ENCODE results near the gene PPP2R2B. TPM values are rescaled to one million over a fixed set of nuclear protein-coding genes. Genes with fewer than 3 reads are reported as not detected.

PPP2R2B gene
- total and polyA plus RNA-seq, 2 donors (not counting 1 experiment from before 2014, with no cell fraction given) = 0.67 to 1.5 TPM

DNA sequence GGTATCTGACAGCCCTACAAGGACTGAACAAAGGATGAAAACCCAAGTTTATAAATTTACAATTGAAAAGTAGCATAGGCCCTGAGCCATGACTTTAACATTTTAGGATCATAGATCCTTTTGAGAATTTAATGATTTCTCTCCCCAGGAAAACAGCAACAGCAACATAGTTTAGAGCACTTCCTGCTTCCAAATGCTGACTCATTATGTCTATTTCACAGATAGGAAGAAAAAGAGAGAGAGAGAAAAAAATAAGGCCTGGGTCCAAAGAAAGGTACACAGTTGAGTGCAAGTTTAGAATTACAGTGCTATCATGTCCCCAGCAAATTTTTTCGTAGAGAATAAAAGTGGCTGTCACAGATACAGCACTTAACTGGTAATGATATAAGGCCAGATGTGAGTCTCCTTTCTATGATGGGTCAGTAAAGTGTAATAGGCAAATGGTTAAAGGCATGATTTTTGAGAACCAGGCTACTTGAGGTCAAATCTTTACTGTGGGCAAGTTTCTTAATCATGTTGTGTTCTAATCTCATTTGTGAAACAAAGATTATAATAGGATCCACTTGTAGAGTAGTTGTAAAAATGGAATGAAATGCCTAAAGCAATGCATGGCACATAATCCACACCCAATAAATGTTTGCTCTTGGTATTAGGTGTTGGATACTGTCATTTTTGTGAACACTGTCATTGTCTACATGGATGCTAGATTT is 12.3 kb upstream of the PPP2R2B start:
- DNase-seq (ENCODE audit: low read depth in 2 of 2) = peak in 1 of 2 donors; percentile 52
- Histone ChIP-seq H3K36me3 (ENCODE audit: control insufficient read depth, insufficient read depth, low read length) (no peaks in the 10 kb centered on the region), H3K4me3 (replicated peaks in 1 of 4; ENCODE audit: control extremely low read depth in 1 of 4, insufficient read depth in 1 of 4, low read depth in 3 of 4, low read length in 4 of 4) (no peak overlapping the region), H3K27me3 (ENCODE audit: control insufficient read depth, insufficient read depth, low read length) (no peaks in the 10 kb centered on the region), H2AFZ (ENCODE audit: low read length) (no peak overlapping the region), H3K9ac (ENCODE audit: insufficient read depth, low read length) (no peak overlapping the region), H3K9me3 (ENCODE audit: control insufficient read depth, insufficient read depth, low read depth, low read length) (no peaks in the 10 kb centered on the region), H3K4me1 (ENCODE audit: control insufficient read depth, extremely low read depth, insufficient read depth, low read length) (no peaks in the 10 kb centered on the region), H3K79me2 (ENCODE audit: control insufficient read depth, insufficient read depth, low read length) (no peaks in the 10 kb centered on the region), H4K20me1 (ENCODE audit: control insufficient read depth, extremely low read depth, insufficient read depth, low read length) (no peaks in the 10 kb centered on the region), H3K27ac (ENCODE audit: insufficient read depth, low read length) (no peak overlapping the region), H3K4me2 (ENCODE audit: extremely low read depth, insufficient read depth, low read length) (no peak overlapping the region)
- no peak for TF ChIP-seq EZH2 (IDR thresholded peaks at IDR 0.05; ENCODE audit: low read length, missing control alignments)
- TF ChIP-seq, protein P1, sequence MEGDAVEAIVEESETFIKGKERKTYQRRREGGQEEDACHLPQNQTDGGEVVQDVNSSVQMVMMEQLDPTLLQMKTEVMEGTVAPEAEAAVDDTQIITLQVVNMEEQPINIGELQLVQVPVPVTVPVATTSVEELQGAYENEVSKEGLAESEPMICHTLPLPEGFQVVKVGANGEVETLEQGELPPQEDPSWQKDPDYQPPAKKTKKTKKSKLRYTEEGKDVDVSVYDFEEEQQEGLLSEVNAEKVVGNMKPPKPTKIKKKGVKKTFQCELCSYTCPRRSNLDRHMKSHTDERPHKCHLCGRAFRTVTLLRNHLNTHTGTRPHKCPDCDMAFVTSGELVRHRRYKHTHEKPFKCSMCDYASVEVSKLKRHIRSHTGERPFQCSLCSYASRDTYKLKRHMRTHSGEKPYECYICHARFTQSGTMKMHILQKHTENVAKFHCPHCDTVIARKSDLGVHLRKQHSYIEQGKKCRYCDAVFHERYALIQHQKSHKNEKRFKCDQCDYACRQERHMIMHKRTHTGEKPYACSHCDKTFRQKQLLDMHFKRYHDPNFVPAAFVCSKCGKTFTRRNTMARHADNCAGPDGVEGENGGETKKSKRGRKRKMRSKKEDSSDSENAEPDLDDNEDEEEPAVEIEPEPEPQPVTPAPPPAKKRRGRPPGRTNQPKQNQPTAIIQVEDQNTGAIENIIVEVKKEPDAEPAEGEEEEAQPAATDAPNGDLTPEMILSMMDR (conservative IDR thresholded peaks at IDR 0.05 in 1 of 2, IDR thresholded peaks at IDR 0.05 in 1 of 2; ENCODE audit: low read depth in 1 of 2, low read length in 2 of 2) = no peak

DNA sequence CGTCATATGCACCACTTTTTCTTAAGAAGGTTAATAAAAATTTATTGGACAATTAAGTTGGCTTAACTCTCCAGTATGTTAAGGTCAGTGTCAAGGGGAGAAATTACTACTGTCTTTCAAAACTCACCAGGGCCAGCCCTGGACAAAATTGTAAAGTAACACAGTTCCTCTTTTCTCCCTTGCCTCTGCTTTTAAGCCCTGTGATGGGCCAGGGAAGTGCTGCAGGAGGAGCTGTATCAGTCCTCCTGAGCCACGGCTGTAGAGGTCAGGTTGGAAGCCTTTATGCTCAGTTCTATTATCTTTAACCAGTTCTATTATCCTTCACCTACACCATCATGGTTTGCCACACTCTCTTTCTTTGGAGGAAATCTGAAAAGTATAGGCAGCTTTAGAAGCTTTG is 11.5 kb upstream of the PPP2R2B start:
- Histone ChIP-seq H2AFZ (ENCODE audit: low read length) (no peak overlapping the region), H3K4me3 (replicated peaks in 1 of 4; ENCODE audit: control extremely low read depth in 1 of 4, insufficient read depth in 1 of 4, low read depth in 3 of 4, low read length in 4 of 4) (no peak overlapping the region), H3K9ac (ENCODE audit: insufficient read depth, low read length) (no peak overlapping the region), H3K79me2 (ENCODE audit: control insufficient read depth, insufficient read depth, low read length) (no peaks in the 10 kb centered on the region), H3K4me2 (ENCODE audit: extremely low read depth, insufficient read depth, low read length) (no peak overlapping the region), H3K27ac (ENCODE audit: insufficient read depth, low read length) (no peak overlapping the region), H3K4me1 (ENCODE audit: control insufficient read depth, extremely low read depth, insufficient read depth, low read length) (no peaks in the 10 kb centered on the region), H3K27me3 (ENCODE audit: control insufficient read depth, insufficient read depth, low read length) (no peaks in the 10 kb centered on the region), H4K20me1 (ENCODE audit: control insufficient read depth, extremely low read depth, insufficient read depth, low read length) (no peaks in the 10 kb centered on the region), H3K36me3 (ENCODE audit: control insufficient read depth, insufficient read depth, low read length) (no peaks in the 10 kb centered on the region), H3K9me3 (ENCODE audit: control insufficient read depth, insufficient read depth, low read depth, low read length) (no peaks in the 10 kb centered on the region)
- DNase-seq (ENCODE audit: low read depth in 2 of 2) = no peak
- TF ChIP-seq, protein P1 (conservative IDR thresholded peaks at IDR 0.05 in 1 of 2, IDR thresholded peaks at IDR 0.05 in 1 of 2; ENCODE audit: low read depth in 1 of 2, low read length in 2 of 2) = no peak
- TF ChIP-seq EZH2 (IDR thresholded peaks at IDR 0.05; ENCODE audit: low read length, missing control alignments) = no peak

DNA sequence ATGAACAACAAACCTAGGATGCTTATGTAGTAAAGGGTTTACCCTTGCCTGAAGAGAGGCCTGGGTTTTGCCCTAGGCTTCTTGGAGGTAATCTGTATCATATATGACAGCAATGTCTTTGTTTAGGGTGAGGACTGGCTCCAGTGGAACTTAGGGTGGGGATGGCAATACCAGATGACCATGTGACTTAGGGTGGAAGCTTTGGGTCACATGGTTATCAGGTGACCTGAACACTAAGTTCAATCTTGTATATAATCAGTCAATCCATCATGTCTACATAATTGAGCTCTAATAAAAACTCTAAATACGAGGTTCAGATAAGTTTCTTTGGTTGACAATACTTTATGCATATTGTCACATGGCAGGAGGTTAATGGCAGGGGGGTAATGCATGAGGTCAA is 10.6 kb upstream of the PPP2R2B start:
- no peak overlapping the region for H2AFZ ChIP-seq (ENCODE audit: low read length)
- H3K4me2 ChIP-seq (ENCODE audit: extremely low read depth, insufficient read depth, low read length) = no peak overlapping the region
- no peaks in the 10 kb centered on the region for H3K36me3 ChIP-seq (ENCODE audit: control insufficient read depth, insufficient read depth, low read length)
- H3K4me3 ChIP-seq (replicated peaks in 1 of 4; ENCODE audit: control extremely low read depth in 1 of 4, insufficient read depth in 1 of 4, low read depth in 3 of 4, low read length in 4 of 4) = no peak overlapping the region
- no peak for DNase-seq (ENCODE audit: low read depth in 2 of 2)
- H3K9ac ChIP-seq (ENCODE audit: insufficient read depth, low read length) = no peak overlapping the region
- no peaks in the 10 kb centered on the region for H3K9me3 ChIP-seq (ENCODE audit: control insufficient read depth, insufficient read depth, low read depth, low read length)
- H4K20me1 ChIP-seq (ENCODE audit: control insufficient read depth, extremely low read depth, insufficient read depth, low read length) = no peaks in the 10 kb centered on the region
- H3K79me2 ChIP-seq (ENCODE audit: control insufficient read depth, insufficient read depth, low read length) = no peaks in the 10 kb centered on the region
- H3K27ac ChIP-seq (ENCODE audit: insufficient read depth, low read length) = no peak overlapping the region
- H3K27me3 ChIP-seq (ENCODE audit: control insufficient read depth, insufficient read depth, low read length) = no peaks in the 10 kb centered on the region
- TF ChIP-seq, protein P1 (conservative IDR thresholded peaks at IDR 0.05 in 1 of 2, IDR thresholded peaks at IDR 0.05 in 1 of 2; ENCODE audit: low read depth in 1 of 2, low read length in 2 of 2) = no peak
- no peak for TF ChIP-seq EZH2 (IDR thresholded peaks at IDR 0.05; ENCODE audit: low read length, missing control alignments)
- no peaks in the 10 kb centered on the region for H3K4me1 ChIP-seq (ENCODE audit: control insufficient read depth, extremely low read depth, insufficient read depth, low read length)

Measured in fibroblast of lung (primary cell).